Transverse colon (tissue), 4 donors: Measurements from ENCODE around the gene CRNN. TPM values are rescaled to one million over a fixed set of nuclear protein-coding genes. Genes with fewer than 3 reads are reported as not detected.

Source experiments
- DNase-seq: peaks from one replicate; pipeline ENCODE4 v3.0.0-alpha.2; 2019
- H3K27ac ChIP-seq, 4 donors: fragments of 200-600 bp; sonication (generic); 2 replicates each; pipeline ENCODE4 v1.5.1; 2016 to 2018; ENCODE audit warnings: inconsistent platforms in 4 of 4
- H3K27me3 ChIP-seq: fragments of 200-600 bp; sonication (generic); 2 replicates; pipeline ENCODE4 v1.5.1; 2017; ENCODE audit warnings: inconsistent platforms
- H3K36me3 ChIP-seq, 4 donors: fragments of 200-600 bp; sonication (generic); 2 replicates each; pipeline ENCODE4 v1.5.1; 2017 to 2019; ENCODE audit warnings: inconsistent platforms in 4 of 4
- H3K4me1 ChIP-seq, 4 donors: fragments of 200-600 bp; sonication (generic); 2 replicates each; pipeline ENCODE4 v1.5.1; 2017 to 2020; ENCODE audit warnings: inconsistent platforms in 4 of 4
- H3K4me3 ChIP-seq, 4 donors: fragments of 200-600 bp; sonication (generic); 1 replicate in 1 of 4; 2 replicates in 3 of 4; pipeline versions ENCODE4 v1.5.1 to v1.6.1; 2017 to 2019; ENCODE audit warnings: inconsistent platforms in 4 of 4
- H3K9me3 ChIP-seq, 2 donors: fragments of 200-600 bp; sonication (generic); 2 replicates each; pipeline ENCODE4 v1.5.1; 2017 to 2019; ENCODE audit warnings: inconsistent platforms in 2 of 2
- EP300 ChIP-seq: sonication (generic); formaldehyde crosslinking; IDR thresholded peaks from one replicate; pipeline ENCODE4 v1.6.1; 2017; ENCODE audit warnings: antibody characterized with exemption, low read depth
- POLR2A ChIP-seq: fragments of 450-650 bp; IDR thresholded peaks from one replicate; pipeline ENCODE4 v1.6.1; 2016; ENCODE audit warnings: antibody characterized with exemption, mild to moderate bottlenecking, moderate library complexity
- POLR2AphosphoS5 ChIP-seq, 3 donors: sonication (generic); formaldehyde crosslinking; IDR thresholded peaks; one replicate each; pipeline ENCODE4 v1.6.1; 2016; ENCODE audit warnings: antibody characterized with exemption in 3 of 3
- WGBS, 2 donors: methylation state at CpG; one replicate each; pipeline ENCODE4 v1.1.5; 2018; ENCODE audit warnings: low coverage in 1 of 2; 5-methylcytosine and 5-hydroxymethylcytosine counted together
- in situ Hi-C, 4 donors: fragments of 200-750 bp; cut with MboI; loops; one replicate each; pipeline versions ENCODE4 v1.15.0 to v1.15.1; 2017; ENCODE audit warnings: low sequenced_read_pairs in 3 of 4, low pct_ligation_motif_present in 1 of 4, low pct_unique_long_range_greater_than_20kb in 1 of 4
- intact Hi-C: fragments of 100-400 bp; cut with DNase I; formaldehyde crosslinking; loops from one replicate; pipeline ENCODE4 v1.15.1; 2023; ENCODE audit warnings: low total_unique reads
- total RNA-seq, 4 donors: library from RNA; depleted of rRNA; stranded (reverse); fragments of >200 nt; gene quantifications; one replicate each; pipeline ENCODE4 v1.1.0, GENCODE V29; 2016
- TF ChIP-seq, protein P1 (sequence below), 5 experiments: fragments of 200-600 bp in 3 of 5; fragments of 450-650 bp in 2 of 5; sonication (generic) in 3 of 5; IDR thresholded peaks; 1 replicate in 2 of 5; 2 replicates in 3 of 5; pipeline ENCODE4 v1.5.1; 2016 to 2017; ENCODE audit warnings: antibody characterized with exemption in 5 of 5, inconsistent platforms in 3 of 5, mild to moderate bottlenecking in 2 of 5, moderate library complexity in 1 of 5

The CRNN gene
- total RNA-seq, 4 donors from 2014 or later, result not detected

DNA sequence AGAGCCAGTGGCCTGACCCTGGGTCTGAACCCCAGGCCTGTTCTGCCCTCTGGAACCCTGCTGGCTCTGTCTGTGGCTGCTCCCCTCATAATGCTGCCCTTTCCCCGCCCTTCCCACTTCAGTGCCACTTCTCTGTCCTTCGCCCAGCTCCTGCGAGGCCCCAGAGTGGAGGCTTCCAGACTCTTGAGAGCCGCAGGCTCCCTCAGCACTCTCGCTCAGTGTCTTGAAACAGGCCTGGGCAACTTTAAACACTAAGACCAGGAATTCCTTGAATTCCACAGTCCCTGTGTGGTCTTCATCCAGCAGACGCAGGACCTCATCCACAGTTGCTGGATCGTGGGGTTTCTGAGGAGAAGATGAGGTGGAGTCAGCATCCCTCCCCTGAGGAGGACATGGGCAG, 3.5 kb downstream of the CRNN start:
- TF ChIP-seq, protein P1, sequence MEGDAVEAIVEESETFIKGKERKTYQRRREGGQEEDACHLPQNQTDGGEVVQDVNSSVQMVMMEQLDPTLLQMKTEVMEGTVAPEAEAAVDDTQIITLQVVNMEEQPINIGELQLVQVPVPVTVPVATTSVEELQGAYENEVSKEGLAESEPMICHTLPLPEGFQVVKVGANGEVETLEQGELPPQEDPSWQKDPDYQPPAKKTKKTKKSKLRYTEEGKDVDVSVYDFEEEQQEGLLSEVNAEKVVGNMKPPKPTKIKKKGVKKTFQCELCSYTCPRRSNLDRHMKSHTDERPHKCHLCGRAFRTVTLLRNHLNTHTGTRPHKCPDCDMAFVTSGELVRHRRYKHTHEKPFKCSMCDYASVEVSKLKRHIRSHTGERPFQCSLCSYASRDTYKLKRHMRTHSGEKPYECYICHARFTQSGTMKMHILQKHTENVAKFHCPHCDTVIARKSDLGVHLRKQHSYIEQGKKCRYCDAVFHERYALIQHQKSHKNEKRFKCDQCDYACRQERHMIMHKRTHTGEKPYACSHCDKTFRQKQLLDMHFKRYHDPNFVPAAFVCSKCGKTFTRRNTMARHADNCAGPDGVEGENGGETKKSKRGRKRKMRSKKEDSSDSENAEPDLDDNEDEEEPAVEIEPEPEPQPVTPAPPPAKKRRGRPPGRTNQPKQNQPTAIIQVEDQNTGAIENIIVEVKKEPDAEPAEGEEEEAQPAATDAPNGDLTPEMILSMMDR (IDR thresholded peaks at IDR 0.05), result no peak
- TF ChIP-seq POLR2A (no peak), EP300 (no peak), POLR2AphosphoS5 (IDR thresholded peaks at IDR 0.05) (no peak)
- in situ Hi-C loops (no loop called here), intact Hi-C loops (no loop called here)

DNA sequence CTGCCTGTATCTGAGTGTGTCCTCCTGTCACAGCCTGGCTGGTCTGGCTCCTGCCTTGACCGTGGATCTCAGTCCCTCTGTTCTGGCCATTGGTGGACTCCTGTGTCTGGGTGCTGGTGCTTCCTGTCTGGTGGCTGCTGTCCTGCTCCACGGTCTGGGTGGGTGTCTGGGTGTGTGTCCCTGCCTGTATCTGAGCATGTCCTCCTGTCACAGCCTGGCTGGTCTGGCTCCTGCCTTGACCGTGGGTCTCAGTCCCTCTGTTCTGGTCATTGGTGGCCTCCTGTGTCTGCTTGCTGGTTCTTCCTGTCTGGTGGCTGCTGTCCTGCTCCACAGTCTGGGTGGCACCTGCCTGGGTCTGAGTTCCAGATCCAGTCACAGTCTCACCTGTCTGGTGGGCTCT, 4.0 kb downstream of the CRNN start:
- 64% methylated on average over 3 of the region's 3 CpGs; no CpG with 5 or more reads in 1 of the 2 donors for WGBS, 2 donors
- DNase-seq, result no peak
- Histone ChIP-seq H3K27ac (no peak overlapping the region), H3K9me3 (no peaks in the 10 kb centered on the region), H3K27me3 (no peaks in the 10 kb centered on the region), H3K36me3 (no peaks in the 10 kb centered on the region), H3K4me3 (no peak overlapping the region), H3K4me1 (no peaks in the 10 kb centered on the region)
- intact Hi-C loops (no loop called here), in situ Hi-C loops (no loop called here)
- TF ChIP-seq POLR2A, result no peak
- no peak for TF ChIP-seq POLR2AphosphoS5 (IDR thresholded peaks at IDR 0.05)
- TF ChIP-seq, protein P1 (IDR thresholded peaks at IDR 0.05), result no peak
- TF ChIP-seq EP300, result no peak

More for the DNA sequence above, 3.5 kb downstream of the CRNN start:
- Histone ChIP-seq H3K36me3 (no peaks in the 10 kb centered on the region), H3K27ac (no peak overlapping the region), H3K9me3 (no peaks in the 10 kb centered on the region), H3K27me3 (no peaks in the 10 kb centered on the region), H3K4me1 (no peaks in the 10 kb centered on the region), H3K4me3 (no peak overlapping the region)
- no peak for DNase-seq
- 73% methylated on average over 7 of the region's 7 CpGs; no CpG with 5 or more reads in 1 of the 2 donors for WGBS, 2 donors

DNA sequence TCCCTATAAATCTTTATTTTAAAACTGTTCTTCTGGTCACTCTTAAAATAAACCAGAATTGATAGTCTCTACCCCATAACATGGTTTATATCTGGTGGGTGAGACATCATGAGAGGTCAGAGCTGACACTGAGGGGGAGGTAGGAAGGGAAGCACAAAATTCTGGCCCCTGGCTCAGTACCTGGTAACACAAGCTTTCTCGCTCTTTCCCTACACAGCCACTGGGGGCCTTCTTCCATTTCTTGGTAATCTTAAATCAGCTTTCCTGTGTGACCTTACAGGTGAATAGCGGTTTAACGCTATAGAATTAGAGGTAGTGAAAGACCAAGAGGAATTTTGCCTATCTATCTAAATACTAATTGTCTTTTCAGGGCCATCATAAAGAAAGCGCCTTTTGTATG, 5.4 kb downstream of the CRNN start:
- Histone ChIP-seq H3K4me1 (no peaks in the 10 kb centered on the region), H3K4me3 (no peak overlapping the region), H3K36me3 (no peaks in the 10 kb centered on the region), H3K27me3 (peaks cover 3% of the 10 kb centered on the region), H3K27ac (no peak overlapping the region), H3K9me3 (no peaks in the 10 kb centered on the region)
- TF ChIP-seq POLR2A, result no peak
- no peak for DNase-seq
- 87 to 89% methylated on average over 4 of the region's 4 CpGs for WGBS, 2 donors
- in situ Hi-C loops (no loop called here), intact Hi-C loops (no loop called here)

DNA sequence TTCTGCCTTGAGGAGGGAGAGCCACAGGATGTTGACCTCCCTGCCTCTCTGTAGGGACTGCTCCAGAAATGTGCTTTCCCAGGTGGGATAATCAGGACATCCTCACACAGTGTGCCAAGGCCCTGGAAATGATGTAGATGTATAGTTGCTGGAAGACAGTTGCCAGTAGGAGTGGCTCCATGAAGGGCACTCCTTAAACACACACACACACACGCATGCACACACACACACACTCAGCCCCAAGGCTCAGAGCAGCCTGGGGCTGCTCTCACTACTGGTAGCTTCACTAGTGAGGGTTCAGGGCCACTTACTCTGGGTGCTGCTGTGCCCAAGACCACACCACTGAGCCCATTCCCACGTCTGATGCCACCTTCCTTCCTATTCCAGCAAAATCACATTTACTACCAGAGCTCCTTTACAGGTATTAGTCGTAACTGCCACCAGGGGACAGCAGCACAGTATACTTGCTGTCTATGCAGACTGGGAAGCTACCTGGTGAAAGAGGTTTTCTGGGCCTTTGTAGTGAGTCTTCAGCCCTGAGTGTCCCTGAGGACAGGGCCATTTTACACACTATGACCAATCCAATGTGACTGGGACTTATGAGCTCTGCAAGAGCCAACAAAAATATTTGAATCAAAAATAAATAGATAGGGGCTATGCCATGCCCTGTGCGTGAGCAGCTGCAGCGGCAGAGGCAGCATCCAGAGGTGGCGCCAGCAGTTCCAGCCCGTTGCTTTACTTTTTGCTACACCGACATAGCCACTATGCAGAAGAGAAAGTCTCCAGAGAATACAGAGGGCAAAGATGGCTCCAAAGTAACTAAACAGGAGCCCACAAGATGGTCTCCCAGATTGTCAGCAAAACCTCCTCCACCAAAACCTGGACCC, 15.0 kb downstream of the CRNN start:
- no peaks in the 10 kb centered on the region for H3K36me3 ChIP-seq

More for the DNA sequence above, 15.0 kb downstream of the CRNN start:
- Histone ChIP-seq H3K4me3 (no peak overlapping the region), H3K4me1 (no peaks in the 10 kb centered on the region), H3K9me3 (no peaks in the 10 kb centered on the region), H3K27me3 (peaks cover under 1% of the 10 kb centered on the region), H3K27ac (no peak overlapping the region)
- intact Hi-C loops, result loop anchor here (2.0 kb wide), 1 partner anchor 60 kb away; no protein-coding TSS in a partner anchor
- no peak for DNase-seq
- WGBS, 2 donors, result 20 to 49% methylated on average over 1 to 8 of the region's 8 CpGs
- TF ChIP-seq, protein P1 (IDR thresholded peaks at IDR 0.05), result peak in 3 of 5 experiments; percentile 24 to 25 (median 25)
- no peak for TF ChIP-seq EP300
- in situ Hi-C loops, result no loop called here
